K562 (cell line): ENCODE measurements around the gene CD300LD. TPM values are rescaled to one million over a fixed set of nuclear protein-coding genes. Genes with fewer than 3 reads are reported as not detected.

ENCODE experiments used
- ATAC-seq: fragments of 200-7000 bp; cut with Tn5 transposase; 3 replicates; pipeline ENCODE4 v1.9.1; 2020; ENCODE audit warnings: moderate library complexity
- BruUV-seq: library from RNA; stranded (reverse); fragments of 400-500 nt; replicated peaks from 2 replicates; lab custom pipeline; 2021; lab: Mats Ljungman, UMichigan
- CTCF ChIA-PET: fragments of 300-600 bp; formaldehyde crosslinking; extraction: SDS; loops from one replicate; lab custom pipeline; 2021; ENCODE audit warnings: low intra/inter-chr PET ratio; lab: Yijun Ruan, JAX
- POLR2A ChIA-PET: fragments of 300-600, 350-650 bp; sonication (Branson Sonifier 250); formaldehyde crosslinking; extraction: SDS; loops from one replicate; lab custom pipeline; 2021; ENCODE audit warnings: antibody characterized with exemption, inconsistent platforms; lab: Yijun Ruan, JAX
- DNase-seq, 4 experiments: peaks; one replicate each; pipeline versions ENCODE4 v3.0.0 to v3.0.0-alpha.2; 2011 to 2018; ENCODE audit warnings: low spot score in 3 of 4, mixed read lengths in 3 of 4; ENCODE audit errors: extremely low read depth in 1 of 4
- FAIRE-seq: peaks from 2 replicates; lab custom pipeline; 2011; peaks lifted over from hg19 to GRCh38; lab: Jason Lieb, UNC
- H2AFZ ChIP-seq: 2 replicates; pipeline ENCODE4 v1.6.0; 2011; ENCODE audit warnings: low read depth, low read length, control low read depth, inconsistent platforms
- H3K27ac ChIP-seq: fragments of 200-600 bp; 3 replicates; pipeline ENCODE4 v1.8.0; 2011; ENCODE audit warnings: low read depth, mild to moderate bottlenecking, control low read depth, inconsistent platforms, low read length, moderate library complexity, mixed read lengths; ENCODE audit errors: extremely low read depth
- H3K27me3 ChIP-seq, 2 experiments: fragments of 300-600 bp in 1 of 2; 2 replicates in 1 of 2; 3 replicates in 1 of 2; pipeline versions ENCODE4 v1.6.0 to v1.8.0; 2011; ENCODE audit warnings: inconsistent platforms in 2 of 2, low read length in 2 of 2, mild to moderate bottlenecking in 1 of 2, mixed read lengths in 1 of 2, moderate library complexity in 1 of 2; ENCODE audit not compliant: control insufficient read depth in 2 of 2, insufficient read depth in 2 of 2
- H3K36me3 ChIP-seq: fragments of 300-600 bp; 3 replicates; pipeline ENCODE4 v1.8.0; 2011; ENCODE audit warnings: mild to moderate bottlenecking, low read length, inconsistent platforms; ENCODE audit not compliant: control insufficient read depth, insufficient read depth
- H3K4me1 ChIP-seq, 2 experiments: fragments of 200-600 bp in 1 of 2; replicated peaks in 1 of 2; 2 replicates in 1 of 2; 3 replicates in 1 of 2; pipeline versions ENCODE4 v1.5.1 to v1.8.0; 2011; ENCODE audit warnings: inconsistent platforms in 2 of 2, low read length in 2 of 2, mild to moderate bottlenecking in 1 of 2, mixed read lengths in 1 of 2, moderate library complexity in 1 of 2; ENCODE audit not compliant: control insufficient read depth in 2 of 2, insufficient read depth in 2 of 2
- H3K4me2 ChIP-seq: 2 replicates; pipeline ENCODE4 v1.6.1; 2011; ENCODE audit warnings: low read length, control low read depth, inconsistent platforms, mixed read lengths; ENCODE audit not compliant: insufficient read depth
- H3K4me3 ChIP-seq: fragments of 200-600 bp; sonication (generic), shearing (Covaris generic); 2 replicates; pipeline ENCODE4 v1.5.1; 2016; ENCODE audit warnings: control low read depth, inconsistent platforms
- H3K79me2 ChIP-seq: fragments of 200-600 bp; 3 replicates; pipeline ENCODE4 v1.8.0; 2011; ENCODE audit warnings: low read length, inconsistent platforms; ENCODE audit not compliant: control insufficient read depth, insufficient read depth
- H3K9ac ChIP-seq, 2 experiments: 2 replicates each; pipeline versions ENCODE4 v1.6.0 to v1.6.1; 2011; ENCODE audit warnings: low read depth in 2 of 2, low read length in 2 of 2, control low read depth in 1 of 2, inconsistent platforms in 1 of 2, mild to moderate bottlenecking in 1 of 2, mixed read lengths in 1 of 2; ENCODE audit not compliant: insufficient read depth in 1 of 2
- H3K9me1 ChIP-seq: one replicate; pipeline ENCODE4 v1.6.0; 2011; ENCODE audit warnings: inconsistent platforms, mild to moderate bottlenecking, low read length, moderate library complexity; ENCODE audit not compliant: control insufficient read depth, insufficient read depth
- H3K9me3 ChIP-seq: replicated peaks from 2 replicates; pipeline ENCODE4 v1.5.1; 2011; ENCODE audit warnings: low read depth, low read length, inconsistent platforms; ENCODE audit not compliant: control insufficient read depth, insufficient read depth
- H4K20me1 ChIP-seq: replicated peaks from 2 replicates; pipeline ENCODE4 v1.6.1; 2011; ENCODE audit warnings: low read length, inconsistent platforms, mixed read lengths; ENCODE audit not compliant: control insufficient read depth, insufficient read depth
- FOXK1 ChIP-seq: sonication (generic); formaldehyde crosslinking; IDR thresholded peaks from 2 replicates; pipeline ENCODE4 v1.8.0; 2022; ENCODE audit warnings: missing genetic modification reagents, mild to moderate bottlenecking, borderline replicate concordance
- JUNB ChIP-seq: fragments of 450-650 bp; formaldehyde crosslinking; conservative IDR thresholded peaks from 2 replicates; pipeline ENCODE4 v1.4.0; 2020; ENCODE audit warnings: mild to moderate bottlenecking
- KLF1 ChIP-seq: fragments of 450-650 bp; IDR thresholded peaks from 2 replicates; pipeline ENCODE4 v1.6.1; 2016; ENCODE audit warnings: missing genetic modification characterization, missing compliant biosample characterization
- MBD2 ChIP-seq: sonication (generic); IDR thresholded peaks from 2 replicates; pipeline ENCODE4 v1.6.1; 2016; ENCODE audit warnings: low read depth, borderline replicate concordance
- NEUROD1 ChIP-seq: fragments of 150-350 bp; IDR thresholded peaks from 2 replicates; pipeline ENCODE4 v1.6.1; 2014; ENCODE audit warnings: borderline replicate concordance, low read length, low read depth; ENCODE audit not compliant: partially characterized antibody
- PREB ChIP-seq: sonication (generic); formaldehyde crosslinking; IDR thresholded peaks from 2 replicates; pipeline ENCODE4 v1.8.1; 2023; ENCODE audit warnings: mild to moderate bottlenecking, missing genetic modification reagents
- PTBP1 ChIP-seq: fragments of 200-400 bp; formaldehyde crosslinking; IDR thresholded peaks from 2 replicates; pipeline ENCODE4 v1.6.1; 2017; ENCODE audit warnings: low read depth, low read length
- RNF2 ChIP-seq: sonication (generic); IDR thresholded peaks from 2 replicates; pipeline ENCODE4 v1.6.1; 2016
- RREB1 ChIP-seq: fragments of 250-450 bp; sonication (Bioruptor Pico); IDR thresholded peaks from 2 replicates; pipeline ENCODE4 v1.4.0; 2020
- SAFB2 ChIP-seq: fragments of 200-400 bp; formaldehyde crosslinking; IDR thresholded peaks from 2 replicates; pipeline ENCODE4 v1.6.1; 2018; ENCODE audit warnings: borderline replicate concordance, low read length, low read depth, moderate library complexity; ENCODE audit not compliant: severe bottlenecking
- SIN3B ChIP-seq: fragments of 450-650 bp; IDR thresholded peaks from 2 replicates; pipeline ENCODE4 v1.6.1; 2017; ENCODE audit warnings: low read depth, mild to moderate bottlenecking, moderate library complexity
- WHSC1 ChIP-seq: IDR thresholded peaks from one replicate; pipeline ENCODE4 v1.6.1; 2012; ENCODE audit warnings: low read length, control low read depth, inconsistent platforms
- ZNF280B ChIP-seq: fragments of 250-450 bp; sonication (Bioruptor Pico); IDR thresholded peaks from 2 replicates; pipeline ENCODE4 v1.5.1; 2021; ENCODE audit warnings: mild to moderate bottlenecking
- ZNF316 ChIP-seq: fragments of 450-650 bp; IDR thresholded peaks from 2 replicates; pipeline ENCODE4 v1.6.1; 2016
- WGBS: fragments of 100-300 bp; shearing (Covaris generic); methylation state at CpG from one replicate; pipeline ENCODE4 v1.1.6; 2016; ENCODE audit warnings: low coverage, mixed read lengths; ENCODE audit not compliant: insufficient coverage; ENCODE audit errors: missing lambda C conversion rate; 5-methylcytosine and 5-hydroxymethylcytosine counted together
- in situ Hi-C: fragments of 300-500 bp; cut with MboI; formaldehyde crosslinking; loops from 4 replicates; pipeline ENCODE4 v1.15.0; 2018; ENCODE audit warnings: inconsistent platforms, mixed read lengths
- intact Hi-C: fragments of 100-400 bp; cut with micrococcal nuclease; formaldehyde crosslinking; loops from 2 replicates; pipeline ENCODE4 v1.14.2; 2022
- polyA plus RNA-seq, 8 experiments: library from polyadenylated mRNA; depleted of rRNA in 4 of 8; stranded (reverse) in 5 of 8; unstranded in 3 of 8; fragments of >200 nt; fragmentation: Nextera tagmentation in 2 of 8; fragmentation: Illumina TruSeq in 1 of 8; extraction: Ambion mirVana in 2 of 8; extraction: Trizol in 1 of 8; gene quantifications; 2 replicates each; pipeline versions ENCODE4 v1.2.1 to v1.2.3, GENCODE V29; 2011 to 2014; ENCODE audit warnings: inconsistent platforms in 1 of 8, missing spikeins in 1 of 8
- total RNA-seq, 7 experiments: library from RNA; depleted of rRNA in 6 of 7; stranded (reverse); fragments of >200 nt in 6 of 7; fragmentation: Illumina TruSeq in 2 of 7; extraction: Trizol in 2 of 7; gene quantifications; 2 replicates each; pipeline versions ENCODE4 v1.2.1 to v1.2.3, GENCODE V29; 2011 to 2021; ENCODE audit warnings: low replicate concordance in 1 of 7

The CD300LD gene
- total and polyA plus RNA-seq, 9 of the 15 experiments (the other 6 are each of a cell fraction or from before 2014, with no cell fraction given) = not detected

GRCh38 chr17:74595037-74595750, 3.1 kb upstream of the CD300LD start:
- FAIRE-seq = no peak
- Histone ChIP-seq H3K4me1 (no peaks in the 10 kb centered on the region), H3K4me2 (no peak overlapping the region), H3K9me3 (no peaks in the 10 kb centered on the region), H3K9ac (no peak overlapping the region), H3K27ac (no peak overlapping the region), H3K79me2 (no peaks in the 10 kb centered on the region), H3K4me3 (no peak overlapping the region), H3K27me3 (peaks cover 0 to 13% of the 10 kb centered on the region in 2 experiments; a peak in 2 of 5 replicates), H4K20me1 (no peaks in the 10 kb centered on the region), H3K36me3 (no peaks in the 10 kb centered on the region), H3K9me1 (no peaks in the 10 kb centered on the region), H2AFZ (no peak overlapping the region)
- in situ Hi-C loops (loop anchor here (10.0 kb wide), 1 partner anchor 220 kb away; no protein-coding TSS in a partner anchor), intact Hi-C loops (no loop called here)
- WGBS = 1% methylated on average over 6 of the region's 6 CpGs
- BruUV-seq = no TSS peak
- no peak for ATAC-seq
- no peak for TF ChIP-seq ZNF280B (CRISPR knock-in tag)
- no peak for TF ChIP-seq MBD2
- no peak for TF ChIP-seq WHSC1
- TF ChIP-seq NEUROD1 = no peak
- no peak for TF ChIP-seq ZNF316
- TF ChIP-seq SAFB2 = no peak
- TF ChIP-seq RNF2 = no peak
- no peak for TF ChIP-seq JUNB
- no peak for TF ChIP-seq FOXK1 (CRISPR knock-in tag)
- no peak for TF ChIP-seq RREB1 (CRISPR knock-in tag)
- TF ChIP-seq PREB (CRISPR knock-in tag) = no peak
- no peak for TF ChIP-seq PTBP1
- no peak for TF ChIP-seq SIN3B
- no peak for TF ChIP-seq KLF1 (tag)
- ChIA-PET POLR2A (no interaction called here), CTCF (no interaction called here)
- no peak for DNase-seq
